Left lobe of liver (tissue), 2 donors: ENCODE measurements around the gene NDEL1. TPM values are rescaled to one million over a fixed set of nuclear protein-coding genes. Genes with fewer than 3 reads are reported as not detected.

Experiments
- ATAC-seq: fragments of 200-7000 bp; cut with Tn5 transposase; one replicate; pipeline ENCODE4 v1.9.1; 2020; ENCODE audit warnings: mild to moderate bottlenecking, moderate library complexity
- DNase-seq: peaks from one replicate; pipeline ENCODE4 v3.0.0-alpha.2; 2020; ENCODE audit warnings: low spot score
- total RNA-seq: library from RNA; stranded (reverse); gene quantifications from one replicate; pipeline ENCODE4 v1.2.1, GENCODE V29; 2021
- donor health status: DM: no; HTN: no; CAD: no; lungs with moderate emphysema.
- donor health status: DM: no; HTN: yes; CAD: no.

The NDEL1 gene
- total RNA-seq, 1 donor from 2014 or later, result 37.5 TPM

- ATAC-seq (no peak), DNase-seq (no peak)
These were observed 60.4 kb downstream of the NDEL1 start for GRCh38 chr17:8496081-8496480.

GRCh38 chr17:8499171-8499570 is 63.5 kb downstream of the NDEL1 start:
- DNase-seq, result no peak

GRCh38 chr17:8499614-8500013 is 63.9 kb downstream of the NDEL1 start:
- ATAC-seq (peak; percentile 21), DNase-seq (no peak)

More at GRCh38 chr17:8499171-8499570, 63.5 kb downstream of the NDEL1 start:
- ATAC-seq, result no peak

GRCh38 chr17:8500609-8501008 is 64.9 kb downstream of the NDEL1 start:
- no peak for DNase-seq

GRCh38 chr17:8502126-8502525 is 66.4 kb downstream of the NDEL1 start:
- DNase-seq, result no peak
- ATAC-seq, result no peak

More at GRCh38 chr17:8500609-8501008, 64.9 kb downstream of the NDEL1 start:
- ATAC-seq, result no peak

GRCh38 chr17:8503368-8503767 is 67.7 kb downstream of the NDEL1 start:
- no peak for DNase-seq
- ATAC-seq, result no peak

DNA sequence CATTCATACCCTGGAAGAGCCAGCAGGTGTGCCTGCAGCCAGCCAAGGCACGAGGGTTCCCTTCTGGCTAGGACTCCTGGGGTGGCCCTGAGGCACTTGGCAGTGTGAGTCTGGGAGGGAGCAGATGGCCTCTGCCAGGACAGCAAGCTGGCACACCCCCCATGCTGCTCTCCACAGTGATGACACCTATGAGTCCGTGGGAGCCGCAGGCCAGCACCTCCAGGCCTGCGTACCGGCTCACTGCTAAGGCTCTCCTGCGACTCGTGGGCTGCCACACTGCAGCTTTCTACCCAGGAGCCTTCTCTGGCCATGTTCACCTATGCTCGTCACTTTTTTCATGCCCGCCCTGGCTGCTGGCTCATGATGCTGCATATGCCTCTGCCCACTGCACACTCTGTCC is 68.1 kb downstream of the NDEL1 start:
- ATAC-seq (no peak), DNase-seq (no peak)

DNA sequence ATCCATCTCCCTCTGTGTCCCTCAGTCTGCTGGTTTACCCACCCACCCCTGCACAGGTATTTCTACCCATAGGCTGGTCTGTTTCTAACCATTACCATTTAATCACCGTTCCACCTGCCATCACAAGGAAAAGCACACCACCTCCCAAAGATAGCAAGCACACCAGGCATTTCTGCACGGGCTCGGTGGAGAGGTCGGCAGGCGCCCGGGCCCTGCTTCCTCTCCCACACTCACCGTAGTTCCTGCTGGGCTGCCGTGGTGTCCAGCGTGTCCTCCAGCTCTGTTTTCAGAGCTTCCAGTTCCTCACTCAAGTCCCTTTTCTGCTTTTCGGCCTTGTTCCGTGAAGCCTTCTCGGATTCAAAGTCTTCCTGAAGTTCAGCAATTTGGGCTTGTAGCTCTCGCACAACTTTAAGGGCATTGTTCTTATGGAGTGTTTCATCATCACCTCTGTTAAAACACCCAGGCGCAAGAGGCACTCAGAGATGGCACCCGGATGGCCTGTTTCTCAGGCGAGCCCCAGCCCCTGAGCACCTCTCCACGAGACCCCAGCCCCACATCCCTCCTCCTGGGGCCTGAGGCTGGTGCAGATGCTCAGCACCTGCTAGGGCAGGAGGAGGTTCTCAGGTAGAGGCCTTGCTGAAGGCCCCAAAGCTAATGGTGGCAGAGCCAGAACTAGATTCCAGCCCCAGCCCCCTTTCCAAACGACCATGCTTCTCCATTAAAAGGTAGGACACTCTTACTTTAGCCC is 69.0 kb downstream of the NDEL1 start:
- DNase-seq (no peak), ATAC-seq (no peak)

- DNase-seq, result no peak
- no peak for ATAC-seq
These were observed 70.5 kb downstream of the NDEL1 start for GRCh38 chr17:8506145-8506544.

DNA sequence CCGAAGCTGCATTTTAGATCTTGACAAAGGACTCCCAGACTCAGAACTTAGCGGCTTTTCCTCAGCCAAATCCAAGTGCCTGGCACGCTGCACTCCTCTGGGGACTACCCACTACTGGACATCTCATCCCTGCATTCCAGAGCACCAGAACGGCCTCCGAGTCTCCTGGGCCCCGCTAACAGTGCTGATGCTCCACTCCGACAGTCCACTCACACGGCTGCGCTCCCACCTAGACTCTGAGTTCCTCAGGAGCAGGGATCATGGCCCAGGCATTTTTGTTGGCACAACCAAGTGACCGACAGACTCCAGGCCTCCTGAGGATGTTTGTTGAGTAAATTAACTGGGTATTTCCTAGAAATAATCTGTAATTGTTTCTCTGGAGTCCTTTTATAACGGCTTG is 79.1 kb downstream of the NDEL1 start:
- DNase-seq (no peak), ATAC-seq (no peak)

Other genes with a start within 250 kb of the NDEL1 start
- gene BORCS6, start 245.7 kb upstream of the NDEL1 start, total RNA-seq, result 4.5 TPM
- gene AURKB, start 225.3 kb upstream of the NDEL1 start, total RNA-seq, result 0.68 TPM
- 18.1 TPM for gene CTC1, start 187.8 kb upstream of the NDEL1 start, total RNA-seq
- 18.9 TPM for gene PFAS, start 186.6 kb upstream of the NDEL1 start, total RNA-seq
- gene RANGRF, start 147.2 kb upstream of the NDEL1 start, total RNA-seq, result 6.6 TPM
- gene SLC25A35, start 140.5 kb upstream of the NDEL1 start, total RNA-seq, result 2.3 TPM
- 1.9 TPM for gene ARHGEF15, start 125.6 kb upstream of the NDEL1 start, total RNA-seq
- not detected for gene ODF4, start 96.0 kb upstream of the NDEL1 start, total RNA-seq
- gene RPL26, start 52.7 kb upstream of the NDEL1 start, total RNA-seq, result 397 TPM
- not detected for gene RNF222, start 38.1 kb upstream of the NDEL1 start, total RNA-seq
- 22.8 TPM for gene MYH10, start 194.8 kb downstream of the NDEL1 start, total RNA-seq